Muscle of leg (tissue), 11 donors: ENCODE measurements around the gene USP47. TPM values are rescaled to one million over a fixed set of nuclear protein-coding genes. Genes with fewer than 3 reads are reported as not detected.

Experiments used
- DNase-seq: peaks from one replicate; pipeline ENCODE4 v3.0.0; 2013
- H3K27ac ChIP-seq: one replicate; pipeline ENCODE4 v1.5.1; 2013; ENCODE audit warnings: mild to moderate bottlenecking, low read length, control low read depth
- H3K27me3 ChIP-seq: one replicate; pipeline ENCODE4 v1.6.1; 2013; ENCODE audit warnings: low read length; ENCODE audit not compliant: control insufficient read depth, insufficient read depth
- H3K36me3 ChIP-seq: one replicate; pipeline ENCODE4 v1.6.1; 2013; ENCODE audit warnings: low read length; ENCODE audit not compliant: control insufficient read depth, insufficient read depth
- H3K4me1 ChIP-seq: one replicate; pipeline ENCODE4 v1.6.1; 2013; ENCODE audit warnings: low read length; ENCODE audit not compliant: control insufficient read depth, insufficient read depth
- H3K4me3 ChIP-seq: one replicate; pipeline ENCODE4 v1.5.1; 2013; ENCODE audit warnings: low read length, control low read depth
- H3K9me3 ChIP-seq: replicated peaks from 2 replicates; pipeline ENCODE4 v1.6.1; 2013; ENCODE audit warnings: low read depth, low read length; ENCODE audit not compliant: control insufficient read depth
- WGBS: methylation state at CpG from one replicate; pipeline ENCODE4 v1.1.5; 2013; ENCODE audit warnings: missing lambda C conversion rate; ENCODE audit not compliant: insufficient coverage; 5-methylcytosine and 5-hydroxymethylcytosine counted together
- polyA plus RNA-seq, 8 donors: library from polyadenylated mRNA; unstranded; fragments of 120-200 nt; gene quantifications; one replicate each; pipeline versions ENCODE4 v1.2.1 to v1.2.3, GENCODE V29; 2013; ENCODE audit warnings: inconsistent platforms in 1 of 8, low replicate concordance in 1 of 8; ENCODE audit not compliant: insufficient read length in 8 of 8, insufficient read depth in 1 of 8
- total RNA-seq: library from RNA; stranded (reverse); fragments of 120-200 nt; gene quantifications from one replicate; pipeline ENCODE4 v1.2.4, GENCODE V29; 2013

The USP47 gene
- total and polyA plus RNA-seq, 9 donors = 50.1 to 74.4 (median 67.7) TPM

- DNase-seq = peak; percentile 30
Observed at GRCh38 chr11:11807811-11808782, 33.7 kb upstream of the USP47 start.

GRCh38 chr11:11808992-11809615 lies 32.7 kb upstream of the USP47 start:
- Histone ChIP-seq H3K4me1 (peaks cover 8% of the 10 kb centered on the region), H3K4me3 (no peak overlapping the region), H3K27me3 (no peaks in the 10 kb centered on the region), H3K36me3 (no peaks in the 10 kb centered on the region), H3K9me3 (no peaks in the 10 kb centered on the region), H3K27ac (peak overlapping the region; percentile 65)
- 50% methylated on average over 3 of the region's 4 CpGs for WGBS
- peak; percentile 44 for DNase-seq

More at GRCh38 chr11:11807811-11808782, 33.7 kb upstream of the USP47 start:
- Histone ChIP-seq H3K4me3 (no peak overlapping the region), H3K27ac (peak overlapping the region; percentile 65), H3K4me1 (peaks cover 6% of the 10 kb centered on the region), H3K27me3 (no peaks in the 10 kb centered on the region), H3K36me3 (no peaks in the 10 kb centered on the region), H3K9me3 (no peaks in the 10 kb centered on the region)
- no CpG with 5 or more reads among the region's 8 CpGs for WGBS

GRCh38 chr11:11810764-11811726 lies 30.7 kb upstream of the USP47 start:
- peaks cover 8% of the 10 kb centered on the region for H3K4me1 ChIP-seq
- DNase-seq = no peak
- WGBS = 81% methylated on average over 26 of the region's 35 CpGs
- H3K27me3 ChIP-seq = no peaks in the 10 kb centered on the region
- no peaks in the 10 kb centered on the region for H3K9me3 ChIP-seq
- no peaks in the 10 kb centered on the region for H3K36me3 ChIP-seq
- H3K27ac ChIP-seq = no peak overlapping the region
- no peak overlapping the region for H3K4me3 ChIP-seq

GRCh38 chr11:11813288-11813962 lies 28.3 kb upstream of the USP47 start:
- peak; percentile 35 for DNase-seq
- whole genome bisulfite sequencing = no CpG with 5 or more reads among the region's 3 CpGs
- Histone ChIP-seq H3K27me3 (no peaks in the 10 kb centered on the region), H3K27ac (no peak overlapping the region), H3K9me3 (peaks cover 3% of the 10 kb centered on the region), H3K36me3 (no peaks in the 10 kb centered on the region), H3K4me3 (no peak overlapping the region), H3K4me1 (peaks cover 8% of the 10 kb centered on the region)

- H3K27me3 ChIP-seq = no peaks in the 10 kb centered on the region
- WGBS = 60% methylated on average over 1 of the region's 7 CpGs
Observed at GRCh38 chr11:11814614-11815452, 26.9 kb upstream of the USP47 start.

GRCh38 chr11:11816511-11817314 lies 25.1 kb upstream of the USP47 start:
- H3K27me3 ChIP-seq = no peaks in the 10 kb centered on the region
- no peaks in the 10 kb centered on the region for H3K36me3 ChIP-seq
- DNase-seq = no peak
- no peak overlapping the region for H3K27ac ChIP-seq
- no peak overlapping the region for H3K4me3 ChIP-seq
- no CpG with 5 or more reads among the region's 2 CpGs for WGBS
- H3K4me1 ChIP-seq = peaks cover 2% of the 10 kb centered on the region
- peaks cover 3% of the 10 kb centered on the region for H3K9me3 ChIP-seq

More at GRCh38 chr11:11814614-11815452, 26.9 kb upstream of the USP47 start:
- Histone ChIP-seq H3K36me3 (no peaks in the 10 kb centered on the region), H3K4me1 (peaks cover 2% of the 10 kb centered on the region), H3K27ac (no peak overlapping the region), H3K9me3 (peaks cover 3% of the 10 kb centered on the region), H3K4me3 (no peak overlapping the region)
- no peak for DNase-seq

GRCh38 chr11:11817957-11818356 lies 23.8 kb upstream of the USP47 start:
- peaks cover 2% of the 10 kb centered on the region for H3K4me1 ChIP-seq
- no peak overlapping the region for H3K27ac ChIP-seq
- H3K4me3 ChIP-seq = no peak overlapping the region
- no peaks in the 10 kb centered on the region for H3K36me3 ChIP-seq
- peaks cover 3% of the 10 kb centered on the region for H3K9me3 ChIP-seq
- DNase-seq = no peak
- H3K27me3 ChIP-seq = no peaks in the 10 kb centered on the region
- 95% methylated on average over 5 of the region's 5 CpGs for WGBS

- WGBS = 88% methylated on average over 1 of the region's 2 CpGs
- peaks cover 3% of the 10 kb centered on the region for H3K9me3 ChIP-seq
- DNase-seq = no peak
- H3K36me3 ChIP-seq = no peaks in the 10 kb centered on the region
- H3K4me1 ChIP-seq = no peaks in the 10 kb centered on the region
- no peaks in the 10 kb centered on the region for H3K27me3 ChIP-seq
- H3K4me3 ChIP-seq = no peak overlapping the region
- no peak overlapping the region for H3K27ac ChIP-seq
Observed at GRCh38 chr11:11818529-11819121, 23.1 kb upstream of the USP47 start.
